H1 (cell line): Measurements from ENCODE around the gene CRELD1.

Experiments
- ASH2L ChIP-seq: fragments of 200-600, 300-600 bp; sonication (generic); IDR thresholded peaks from one replicate; pipeline ENCODE4 v1.7.1; 2017; ENCODE audit warnings: low read length
- BRCA1 ChIP-seq: IDR thresholded peaks from 2 replicates; pipeline ENCODE4 v1.6.1; 2012; ENCODE audit warnings: low read depth, low read length, improper control_type of control experiment
- CEBPB ChIP-seq: IDR thresholded peaks from 2 replicates; pipeline ENCODE4 v1.6.1; 2012; ENCODE audit warnings: low read depth, low read length
- EZH2 ChIP-seq: fragments of 200-600 bp; sonication (generic); IDR thresholded peaks from 2 replicates; pipeline ENCODE4 v1.7.1; 2012; ENCODE audit warnings: low read depth, mild to moderate bottlenecking, moderate library complexity, low read length, inconsistent platforms; ENCODE audit not compliant: severe bottlenecking
- GTF2F1 ChIP-seq: IDR thresholded peaks from 2 replicates; pipeline ENCODE4 v1.6.1; 2012; ENCODE audit warnings: low read depth, low read length, improper control_type of control experiment, borderline replicate concordance
- KDM5A ChIP-seq: fragments of 200-600 bp; IDR thresholded peaks from 2 replicates; pipeline ENCODE4 v1.7.1; 2012; ENCODE audit warnings: mild to moderate bottlenecking, low read length, inconsistent platforms, mixed read lengths
- POLR2A ChIP-seq, 2 experiments: IDR thresholded peaks; 1 replicate in 1 of 2; 2 replicates in 1 of 2; pipeline ENCODE4 v1.6.1; 2011; ENCODE audit warnings: low read depth in 2 of 2, low read length in 2 of 2, mild to moderate bottlenecking in 2 of 2; ENCODE audit errors: control extremely low read depth in 1 of 2
- POLR2AphosphoS5 ChIP-seq: IDR thresholded peaks from 2 replicates; pipeline ENCODE4 v1.6.1; 2011; ENCODE audit warnings: low read depth, low read length
- RAD21 ChIP-seq, 2 experiments: IDR thresholded peaks in 1 of 2; conservative IDR thresholded peaks in 1 of 2; 2 replicates each; pipeline ENCODE4 v1.6.1; 2011; ENCODE audit warnings: low read depth in 2 of 2, low read length in 2 of 2, improper control_type of control experiment in 1 of 2, inconsistent platforms in 1 of 2, mild to moderate bottlenecking in 1 of 2, moderate library complexity in 1 of 2
- TF ChIP-seq, protein P1 (sequence below), 3 experiments: IDR thresholded peaks; 1 replicate in 2 of 3; 2 replicates in 1 of 3; pipeline versions ENCODE4 v1.5.1 to v1.6.1; 2011; ENCODE audit warnings: low read length in 3 of 3, mild to moderate bottlenecking in 3 of 3, inconsistent platforms in 2 of 3, low read depth in 1 of 3, moderate library complexity in 1 of 3; ENCODE audit not compliant: insufficient read depth in 1 of 3; ENCODE audit errors: control extremely low read depth in 1 of 3
- TF ChIP-seq, protein P2 (sequence below): IDR thresholded peaks from 2 replicates; pipeline ENCODE4 v1.6.1; 2011; ENCODE audit warnings: low read length, improper control_type of control experiment

DNA sequence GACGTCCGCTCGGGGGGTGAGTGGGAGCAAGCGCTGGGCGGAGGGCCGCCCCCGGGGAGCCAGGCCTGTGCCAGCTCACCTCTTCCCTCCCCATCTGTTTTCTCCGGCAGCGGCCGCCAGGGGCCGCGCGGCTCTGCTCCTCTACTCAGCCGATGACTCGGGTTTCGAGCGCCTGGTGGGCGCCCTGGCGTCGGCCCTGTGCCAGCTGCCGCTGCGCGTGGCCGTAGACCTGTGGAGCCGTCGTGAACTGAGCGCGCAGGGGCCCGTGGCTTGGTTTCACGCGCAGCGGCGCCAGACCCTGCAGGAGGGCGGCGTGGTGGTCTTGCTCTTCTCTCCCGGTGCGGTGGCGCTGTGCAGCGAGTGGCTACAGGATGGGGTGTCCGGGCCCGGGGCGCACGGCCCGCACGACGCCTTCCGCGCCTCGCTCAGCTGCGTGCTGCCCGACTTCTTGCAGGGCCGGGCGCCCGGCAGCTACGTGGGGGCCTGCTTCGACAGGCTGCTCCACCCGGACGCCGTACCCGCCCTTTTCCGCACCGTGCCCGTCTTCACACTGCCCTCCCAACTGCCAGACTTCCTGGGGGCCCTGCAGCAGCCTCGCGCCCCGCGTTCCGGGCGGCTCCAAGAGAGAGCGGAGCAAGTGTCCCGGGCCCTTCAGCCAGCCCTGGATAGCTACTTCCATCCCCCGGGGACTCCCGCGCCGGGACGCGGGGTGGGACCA is 632 bp upstream of the CRELD1 start:
- TF ChIP-seq BRCA1 (no peak), GTF2F1 (0 out of 2 replicates have a peak, but pooled peaks have one; percentile 41), CEBPB (no peak), POLR2AphosphoS5 (no peak), POLR2A (IDR thresholded peaks at IDR 0.05; ENCODE audit: control extremely low read depth in 1 of 2, low read depth in 2 of 2, low read length in 2 of 2) (peak in 1 of 2 experiments; percentile 22; a peak in 1 of 3 replicates), ASH2L (no peak), RAD21 (IDR thresholded peaks at IDR 0.05 in 1 of 2, conservative IDR thresholded peaks at IDR 0.05 in 1 of 2; ENCODE audit: low read depth in 2 of 2, low read length in 2 of 2) (peak; percentile 53 to 71), EZH2 (no peak), KDM5A (no peak)
- TF ChIP-seq, protein P1, sequence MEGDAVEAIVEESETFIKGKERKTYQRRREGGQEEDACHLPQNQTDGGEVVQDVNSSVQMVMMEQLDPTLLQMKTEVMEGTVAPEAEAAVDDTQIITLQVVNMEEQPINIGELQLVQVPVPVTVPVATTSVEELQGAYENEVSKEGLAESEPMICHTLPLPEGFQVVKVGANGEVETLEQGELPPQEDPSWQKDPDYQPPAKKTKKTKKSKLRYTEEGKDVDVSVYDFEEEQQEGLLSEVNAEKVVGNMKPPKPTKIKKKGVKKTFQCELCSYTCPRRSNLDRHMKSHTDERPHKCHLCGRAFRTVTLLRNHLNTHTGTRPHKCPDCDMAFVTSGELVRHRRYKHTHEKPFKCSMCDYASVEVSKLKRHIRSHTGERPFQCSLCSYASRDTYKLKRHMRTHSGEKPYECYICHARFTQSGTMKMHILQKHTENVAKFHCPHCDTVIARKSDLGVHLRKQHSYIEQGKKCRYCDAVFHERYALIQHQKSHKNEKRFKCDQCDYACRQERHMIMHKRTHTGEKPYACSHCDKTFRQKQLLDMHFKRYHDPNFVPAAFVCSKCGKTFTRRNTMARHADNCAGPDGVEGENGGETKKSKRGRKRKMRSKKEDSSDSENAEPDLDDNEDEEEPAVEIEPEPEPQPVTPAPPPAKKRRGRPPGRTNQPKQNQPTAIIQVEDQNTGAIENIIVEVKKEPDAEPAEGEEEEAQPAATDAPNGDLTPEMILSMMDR (IDR thresholded peaks at IDR 0.05; ENCODE audit: control extremely low read depth in 1 of 3, insufficient read depth in 1 of 3, low read depth in 1 of 3, low read length in 3 of 3), result peak; percentile 67 to 72 (median 68)
- TF ChIP-seq, protein P2, sequence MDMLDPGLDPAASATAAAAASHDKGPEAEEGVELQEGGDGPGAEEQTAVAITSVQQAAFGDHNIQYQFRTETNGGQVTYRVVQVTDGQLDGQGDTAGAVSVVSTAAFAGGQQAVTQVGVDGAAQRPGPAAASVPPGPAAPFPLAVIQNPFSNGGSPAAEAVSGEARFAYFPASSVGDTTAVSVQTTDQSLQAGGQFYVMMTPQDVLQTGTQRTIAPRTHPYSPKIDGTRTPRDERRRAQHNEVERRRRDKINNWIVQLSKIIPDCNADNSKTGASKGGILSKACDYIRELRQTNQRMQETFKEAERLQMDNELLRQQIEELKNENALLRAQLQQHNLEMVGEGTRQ, result no peak
